Activated CD4-positive, CD25-positive, alpha-beta regulatory T cell (primary cell): ENCODE results near the gene PKP1.

Experiments used
- DNase-seq, 4 experiments: peaks; one replicate each; lab custom pipeline; 2025; lab: John Stamatoyannopoulos, UW

Gene PKP1

GRCh38 chr1:201329801-201330200 is 46.5 kb downstream of the PKP1 start:
- DNase-seq = no peak

DNA sequence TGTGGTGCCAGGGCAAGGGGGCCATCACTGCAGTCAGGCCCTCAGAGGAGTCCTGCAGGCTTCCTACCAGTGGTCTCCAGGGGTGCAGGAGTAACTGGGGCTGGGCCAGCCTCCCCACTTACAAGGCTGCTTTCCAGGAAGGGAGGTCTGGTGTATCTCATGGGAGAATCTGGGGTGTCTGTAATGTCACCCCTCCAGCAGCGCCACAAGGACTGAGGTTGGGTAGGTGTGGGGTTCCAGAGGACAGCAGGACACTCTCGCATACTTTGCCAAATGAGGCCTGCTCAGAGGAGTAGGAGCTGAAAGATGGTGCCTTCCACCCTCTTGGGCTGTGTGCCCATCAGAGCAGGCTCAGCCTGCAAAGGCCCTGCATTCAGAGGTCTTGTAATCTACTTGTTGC is 47.2 kb downstream of the PKP1 start:
- no peak for DNase-seq

- no peak for DNase-seq
These were observed 47.9 kb downstream of the PKP1 start for GRCh38 chr1:201331166-201331565.

GRCh38 chr1:201332021-201332420 is 48.7 kb downstream of the PKP1 start:
- no peak for DNase-seq

- DNase-seq = no peak
These were observed 49.5 kb downstream of the PKP1 start for GRCh38 chr1:201332616-201333335.

- no peak for DNase-seq
These were observed 51.2 kb downstream of the PKP1 start for GRCh38 chr1:201334325-201335173.

GRCh38 chr1:201335174-201335870 is 52.0 kb downstream of the PKP1 start:
- DNase-seq = no peak

DNA sequence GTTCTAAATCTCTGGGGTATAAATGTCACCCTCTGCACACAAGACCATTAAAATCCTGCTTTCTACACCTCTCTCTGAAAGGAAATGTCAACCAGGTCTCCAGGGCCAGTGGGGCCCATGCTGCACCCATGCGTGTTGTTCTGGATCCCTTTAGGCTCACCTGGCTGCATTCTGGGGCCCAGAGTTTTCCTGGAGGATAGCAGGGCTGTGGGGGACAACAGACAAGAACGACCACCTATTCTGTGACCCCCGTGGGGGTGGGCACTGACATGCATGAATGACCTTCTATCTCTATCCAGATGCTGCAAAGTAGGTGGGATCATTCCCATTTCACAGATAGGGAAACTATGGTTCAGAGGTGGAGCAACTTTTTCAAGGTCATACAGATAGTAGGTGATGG is 52.6 kb downstream of the PKP1 start:
- no peak for DNase-seq

DNA sequence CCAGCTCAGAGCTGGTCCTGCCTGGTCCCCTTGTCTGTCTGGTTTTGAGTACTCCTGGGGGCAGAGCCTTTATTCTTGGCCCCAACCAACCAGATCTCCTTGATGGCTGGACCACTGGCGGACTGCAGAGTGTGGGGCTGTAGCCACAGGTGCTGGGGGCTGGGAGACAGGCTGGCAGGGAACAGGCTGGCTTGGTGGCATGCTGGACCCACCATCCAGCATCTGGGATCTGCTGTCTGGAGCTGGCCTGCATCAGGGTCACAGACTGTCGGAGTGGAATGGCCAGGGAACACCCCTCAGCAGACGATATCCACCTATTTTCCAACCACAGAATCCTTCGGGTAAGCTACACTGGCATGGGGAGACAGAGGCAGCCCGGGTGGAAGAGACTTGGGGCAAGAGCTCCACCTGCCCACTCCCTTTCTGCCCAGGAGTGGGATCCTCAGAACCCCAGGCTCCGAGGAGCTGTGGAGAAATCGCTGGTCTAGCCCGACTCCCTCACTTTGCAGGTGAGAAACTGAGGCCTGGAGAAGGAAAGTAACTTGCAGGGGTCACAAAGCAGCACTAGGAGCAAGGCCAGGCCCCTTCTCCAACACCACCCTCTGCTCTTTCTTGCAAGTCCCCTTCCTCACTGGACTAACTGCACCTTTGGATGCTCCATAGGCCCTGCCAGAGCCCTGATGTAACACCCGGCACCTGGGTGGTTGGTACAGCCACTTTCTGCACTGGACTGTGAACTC is 53.6 kb downstream of the PKP1 start:
- DNase-seq = no peak

- no peak for DNase-seq
These were observed 58.1 kb downstream of the PKP1 start for GRCh38 chr1:201341377-201341776.

GRCh38 chr1:201344206-201345080 is 61.1 kb downstream of the PKP1 start:
- DNase-seq = no peak

DNA sequence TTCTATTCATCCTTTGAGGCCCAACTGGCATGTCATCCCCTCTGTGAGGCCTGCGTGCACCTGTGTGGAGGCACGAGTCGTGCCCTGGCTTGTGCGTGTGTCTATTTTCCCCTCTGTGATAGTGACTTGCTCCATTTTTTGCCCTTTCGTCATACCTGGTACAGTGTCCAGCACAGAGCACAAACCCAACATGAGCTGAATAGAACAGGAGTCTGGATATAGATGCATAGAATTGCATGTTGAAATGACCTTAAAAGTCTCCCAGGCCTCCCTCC is 61.7 kb downstream of the PKP1 start:
- no peak for DNase-seq

DNA sequence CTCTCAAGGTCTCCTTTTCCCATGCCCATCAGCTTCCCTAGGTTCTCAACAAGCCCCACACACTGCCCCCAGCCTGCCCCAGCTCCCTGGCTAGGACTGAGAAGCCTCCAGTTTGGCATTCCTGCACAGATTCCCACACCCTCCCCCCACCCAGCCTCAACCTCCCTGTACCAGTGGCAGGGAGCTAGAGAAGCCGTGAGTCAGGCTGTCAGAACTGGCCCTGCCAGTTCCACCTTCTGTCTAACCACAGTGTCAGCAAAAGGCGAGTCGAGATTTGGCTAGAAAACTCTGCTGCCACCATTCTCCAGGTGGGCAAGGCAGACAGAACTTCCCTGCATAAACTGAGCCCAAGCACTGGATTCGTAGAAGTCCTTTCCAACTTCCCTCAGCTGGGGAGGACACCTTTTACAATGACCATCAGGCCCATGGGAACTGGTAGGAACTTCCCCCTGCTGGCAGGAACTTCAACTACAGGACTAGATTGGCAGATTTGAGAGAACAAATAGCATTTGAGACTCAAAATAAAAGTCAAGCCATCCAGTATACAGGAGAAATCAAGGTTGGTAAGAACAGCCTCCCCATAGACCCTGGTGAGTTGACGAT is 63.1 kb downstream of the PKP1 start:
- no peak for DNase-seq

- DNase-seq = no peak
These were observed 63.7 kb downstream of the PKP1 start for GRCh38 chr1:201346987-201347386.

GRCh38 chr1:201347498-201348210 is 64.3 kb downstream of the PKP1 start:
- DNase-seq = no peak

DNA sequence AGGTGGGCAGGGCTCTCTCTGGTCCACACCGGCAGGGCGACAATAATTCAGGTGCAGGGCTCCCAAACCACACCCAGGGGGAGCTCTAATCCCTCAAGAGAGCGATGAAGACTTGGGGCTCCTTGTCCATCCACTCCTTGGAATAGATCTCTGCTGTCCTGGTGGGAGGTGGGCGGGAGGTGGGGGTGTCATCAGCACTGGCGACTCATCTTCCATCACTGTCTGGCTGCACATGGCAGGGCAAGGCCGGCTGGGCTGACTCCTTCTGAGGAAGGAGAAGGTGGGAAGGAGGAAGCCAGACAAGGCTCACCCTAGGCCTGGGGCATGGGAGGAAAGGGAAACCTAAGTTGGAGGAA is 64.9 kb downstream of the PKP1 start:
- no peak for DNase-seq

GRCh38 chr1:201349092-201349491 is 65.8 kb downstream of the PKP1 start:
- no peak for DNase-seq

GRCh38 chr1:201350361-201350725 is 67.0 kb downstream of the PKP1 start:
- DNase-seq = no peak

DNA sequence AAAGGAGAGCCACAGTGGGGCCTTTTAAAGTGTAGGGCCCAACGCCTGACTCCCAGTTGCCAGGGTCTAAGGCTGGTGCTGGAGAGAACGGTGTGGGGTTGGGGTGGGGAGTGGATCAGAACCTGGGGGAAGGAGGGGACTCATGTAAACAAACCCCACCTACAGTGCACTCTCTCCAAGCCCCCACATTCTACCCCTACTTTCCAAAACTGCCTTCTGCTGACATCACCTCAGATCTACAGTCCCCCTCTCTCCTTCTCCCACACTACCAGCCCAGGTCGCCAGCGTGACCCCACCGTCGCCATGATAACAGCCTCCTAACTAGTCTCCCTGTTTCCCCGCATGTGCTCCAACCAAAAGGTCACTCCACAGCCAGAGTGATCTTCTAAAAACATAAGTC is 67.6 kb downstream of the PKP1 start:
- no peak for DNase-seq

DNA sequence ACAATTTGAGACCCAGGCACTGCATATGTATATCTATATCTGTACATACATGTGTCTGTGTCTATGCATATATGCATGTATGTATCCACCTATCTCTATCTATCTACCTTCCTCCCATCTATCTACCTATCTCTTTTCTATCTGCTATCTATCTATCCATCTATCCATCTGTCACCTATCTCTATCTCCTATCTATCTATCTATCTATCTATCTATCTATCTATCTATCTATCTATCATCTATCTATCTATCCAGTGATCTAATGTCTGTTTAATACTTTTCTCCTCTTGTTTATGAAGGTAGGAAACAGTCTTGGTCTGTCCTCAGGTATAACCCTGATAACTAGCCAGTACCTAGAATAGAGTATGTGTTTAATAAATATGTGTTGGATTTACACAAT is 68.3 kb downstream of the PKP1 start:
- DNase-seq = no peak
